H9 (cell line): ENCODE measurements around the gene B3GNT9. TPM values are rescaled to one million over a fixed set of nuclear protein-coding genes. Genes with fewer than 3 reads are reported as not detected.

ENCODE experiments used
- DNase-seq: peaks from one replicate; pipeline ENCODE4 v3.0.0-alpha.2; 2017
- H2AFZ ChIP-seq: one replicate; pipeline ENCODE4 v1.6.1; 2013; ENCODE audit warnings: mild to moderate bottlenecking, low read length, control low read depth, moderate library complexity
- H2AK5ac ChIP-seq: 2 replicates; pipeline ENCODE4 v1.6.1; 2013; ENCODE audit warnings: low read length, control low read depth, mixed read lengths; ENCODE audit not compliant: insufficient read length
- H2BK120ac ChIP-seq: one replicate; pipeline ENCODE4 v1.6.1; 2013; ENCODE audit warnings: low read depth, mild to moderate bottlenecking, low read length, control low read depth, inconsistent platforms; ENCODE audit not compliant: poor library complexity, severe bottlenecking
- H2BK12ac ChIP-seq: 2 replicates; pipeline ENCODE4 v1.6.1; 2013; ENCODE audit warnings: low read length, control low read depth, mixed read lengths, low read depth; ENCODE audit not compliant: insufficient read length
- H2BK15ac ChIP-seq: 2 replicates; pipeline ENCODE4 v1.6.1; 2013; ENCODE audit warnings: low read depth, low read length, control low read depth
- H2BK20ac ChIP-seq: one replicate; pipeline ENCODE4 v1.6.1; 2013; ENCODE audit warnings: low read depth, mild to moderate bottlenecking, low read length, control low read depth, inconsistent platforms; ENCODE audit not compliant: poor library complexity, severe bottlenecking
- H2BK5ac ChIP-seq: 2 replicates; pipeline ENCODE4 v1.6.1; 2013; ENCODE audit warnings: low read length, control low read depth, mixed read lengths; ENCODE audit not compliant: insufficient read length
- H3K14ac ChIP-seq: 2 replicates; pipeline ENCODE4 v1.6.1; 2013; ENCODE audit warnings: low read length, control low read depth; ENCODE audit not compliant: insufficient read depth
- H3K18ac ChIP-seq: 2 replicates; pipeline ENCODE4 v1.6.1; 2013; ENCODE audit warnings: low read depth, mild to moderate bottlenecking, mixed read lengths, low read length, control low read depth; ENCODE audit not compliant: insufficient read length
- H3K23ac ChIP-seq: 2 replicates; pipeline ENCODE4 v1.6.1; 2013; ENCODE audit warnings: low read length, control low read depth, mixed read lengths, low read depth; ENCODE audit not compliant: insufficient read length
- H3K23me2 ChIP-seq: 2 replicates; pipeline ENCODE4 v1.6.1; 2013; ENCODE audit warnings: low read depth, mild to moderate bottlenecking, mixed read lengths, low read length, control low read depth; ENCODE audit not compliant: insufficient read length, poor library complexity, severe bottlenecking
- H3K27ac ChIP-seq: 2 replicates; pipeline ENCODE4 v1.5.1; 2013; ENCODE audit warnings: low read length, control low read depth, mixed read lengths, low read depth; ENCODE audit not compliant: insufficient read length
- H3K27me3 ChIP-seq: 2 replicates; pipeline ENCODE4 v1.6.1; 2013; ENCODE audit warnings: low read length, control low read depth, inconsistent platforms; ENCODE audit not compliant: insufficient read depth
- H3K4ac ChIP-seq: 2 replicates; pipeline ENCODE4 v1.6.1; 2013; ENCODE audit warnings: low read depth, mild to moderate bottlenecking, control low read depth, inconsistent platforms, low read length, moderate library complexity
- H3K4me1 ChIP-seq: 2 replicates; pipeline ENCODE4 v1.6.1; 2013; ENCODE audit warnings: low read length, control low read depth, inconsistent platforms; ENCODE audit not compliant: insufficient read depth
- H3K4me2 ChIP-seq: 2 replicates; pipeline ENCODE4 v1.6.1; 2013; ENCODE audit warnings: low read length, control low read depth, mixed read lengths; ENCODE audit not compliant: insufficient read length, insufficient read depth
- H3K56ac ChIP-seq: 2 replicates; pipeline ENCODE4 v1.6.1; 2013; ENCODE audit warnings: low read depth, mild to moderate bottlenecking, mixed read lengths, low read length, control low read depth; ENCODE audit not compliant: insufficient read length
- H3K79me1 ChIP-seq: 2 replicates; pipeline ENCODE4 v1.6.1; 2013; ENCODE audit warnings: low read depth, mild to moderate bottlenecking, moderate library complexity, low read length, control low read depth, inconsistent platforms; ENCODE audit not compliant: insufficient read depth, poor library complexity, severe bottlenecking
- H3K79me2 ChIP-seq: 2 replicates; pipeline ENCODE4 v1.6.1; 2013; ENCODE audit warnings: low read length, control low read depth, inconsistent platforms; ENCODE audit not compliant: insufficient read depth
- H3K9ac ChIP-seq: 2 replicates; pipeline ENCODE4 v1.6.1; 2013; ENCODE audit warnings: low read length, control low read depth, mixed read lengths; ENCODE audit not compliant: insufficient read length; ENCODE audit errors: extremely low read depth
- H3K9me3 ChIP-seq: one replicate; pipeline ENCODE4 v1.6.1; 2013; ENCODE audit warnings: low read depth, low read length, inconsistent platforms; ENCODE audit not compliant: control insufficient read depth
- H3T11ph ChIP-seq: one replicate; pipeline ENCODE4 v1.6.1; 2013; ENCODE audit warnings: mild to moderate bottlenecking, low read length, control low read depth, inconsistent platforms
- H4K20me1 ChIP-seq: one replicate; pipeline ENCODE4 v1.6.1; 2013; ENCODE audit not compliant: control insufficient read depth, insufficient read length, insufficient read depth
- H4K5ac ChIP-seq: 2 replicates; pipeline ENCODE4 v1.6.1; 2013; ENCODE audit warnings: low read depth, mild to moderate bottlenecking, mixed read lengths, low read length, control low read depth; ENCODE audit not compliant: insufficient read length
- H4K8ac ChIP-seq: replicated peaks from 2 replicates; pipeline ENCODE4 v1.6.1; 2013; ENCODE audit warnings: low read length, control low read depth, mixed read lengths, low read depth; ENCODE audit not compliant: insufficient read length
- H4K91ac ChIP-seq: 2 replicates; pipeline ENCODE4 v1.6.1; 2013; ENCODE audit warnings: low read depth, mild to moderate bottlenecking, moderate library complexity, mixed read lengths, low read length, control low read depth; ENCODE audit not compliant: insufficient read length
- H3K27ac Mint-ChIP-seq, 3 experiments: 2 replicates in 2 of 3; 3 replicates in 1 of 3; pipeline ENCODE4 v1.8.0; 2020 to 2021; ENCODE audit warnings: mixed read lengths in 3 of 3, mild to moderate bottlenecking in 1 of 3, moderate library complexity in 1 of 3
- H3K27me3 Mint-ChIP-seq: 2 replicates; pipeline ENCODE4 v1.8.0; 2021; ENCODE audit warnings: low read depth, mild to moderate bottlenecking, moderate library complexity, mixed read lengths
- H3K36me3 Mint-ChIP-seq, 3 experiments: 2 replicates in 2 of 3; 3 replicates in 1 of 3; pipeline ENCODE4 v1.8.0; 2020 to 2021; ENCODE audit warnings: low read depth in 3 of 3, mixed read lengths in 3 of 3; ENCODE audit not compliant: insufficient read depth in 1 of 3
- H3K4me1 Mint-ChIP-seq, 2 experiments: 2 replicates each; pipeline ENCODE4 v1.8.0; 2020; ENCODE audit warnings: mixed read lengths in 2 of 2
- H3K4me3 Mint-ChIP-seq, 2 experiments: 2 replicates in 1 of 2; 3 replicates in 1 of 2; pipeline ENCODE4 v1.8.0; 2020 to 2021; ENCODE audit warnings: mild to moderate bottlenecking in 2 of 2, mixed read lengths in 2 of 2, moderate library complexity in 1 of 2
- H3K9me3 Mint-ChIP-seq, 2 experiments: 2 replicates in 1 of 2; 3 replicates in 1 of 2; pipeline ENCODE4 v1.8.0; 2020; ENCODE audit warnings: mild to moderate bottlenecking in 2 of 2, mixed read lengths in 2 of 2, moderate library complexity in 1 of 2
- WGBS: extraction: QIAGEN DNeasy Blood & Tissue Kit; methylation state at CpG from one replicate; pipeline ENCODE4 v1.1.7; 2013; ENCODE audit warnings: missing lambda C conversion rate, low lambda C conversion rate, mixed read lengths; ENCODE audit not compliant: insufficient read length; ENCODE audit errors: extremely low coverage; 5-methylcytosine and 5-hydroxymethylcytosine counted together
- total RNA-seq: library from RNA; stranded (reverse); gene quantifications from 2 replicates; pipeline ENCODE4 v1.2.1, GENCODE V29; 2021
- TF ChIP-seq, protein P1 (sequence below): fragments of 200-600 bp; sonication (generic); conservative IDR thresholded peaks from 3 replicates; pipeline ENCODE4 v1.8.0; 2021; ENCODE audit warnings: antibody characterized with exemption, mild to moderate bottlenecking

Gene B3GNT9
- total RNA-seq, 1 experiment from 2014 or later: 11.2 TPM

DNA sequence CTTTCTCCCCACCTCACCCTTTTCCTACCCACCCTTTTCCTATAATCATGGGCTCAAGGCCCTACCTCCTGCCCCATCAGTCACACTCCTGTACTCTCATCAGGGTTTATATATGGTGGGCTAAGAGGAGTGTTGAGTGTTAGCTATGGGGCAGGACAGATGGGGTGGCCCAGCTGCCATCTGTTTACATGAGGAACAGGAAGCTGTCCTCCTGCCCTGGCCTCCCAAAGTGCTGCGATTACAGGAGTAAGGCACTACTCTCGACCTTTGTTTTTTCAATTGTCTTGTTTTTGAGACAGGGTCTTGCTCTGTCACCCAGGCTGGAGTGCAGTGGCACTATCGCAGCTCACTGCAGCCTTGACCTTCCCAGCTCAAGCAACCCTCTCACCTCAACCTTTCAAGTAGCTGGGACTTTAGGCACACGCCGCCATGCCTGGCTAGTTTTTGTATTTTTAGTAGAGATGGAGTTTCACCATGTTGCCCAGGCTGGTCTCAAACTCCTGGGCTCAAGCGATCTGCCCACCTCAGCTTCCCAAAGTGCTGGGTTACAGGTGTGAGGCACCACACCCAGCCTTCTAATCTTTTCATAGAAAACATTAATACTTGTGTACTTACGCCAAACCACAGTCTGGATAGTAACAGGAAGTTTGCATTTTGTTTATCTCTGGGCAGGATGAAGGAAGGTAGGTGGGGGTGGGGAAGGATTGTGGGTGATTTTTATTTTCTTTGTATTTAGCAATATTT, 7.3 kb upstream of the B3GNT9 start:
- H3K4me2 ChIP-seq: no peak overlapping the region
- no peak overlapping the region for H3K9ac ChIP-seq
- no peak overlapping the region for H2BK5ac ChIP-seq
- WGBS: no CpG with 5 or more reads among the region's 7 CpGs
- H2BK12ac ChIP-seq: no peak overlapping the region
- H2AFZ ChIP-seq: no peak overlapping the region
- H3K23me2 ChIP-seq: peaks cover 20% of the 10 kb centered on the region
- H3K27me3 Mint-ChIP-seq: peaks cover 100% of the 10 kb centered on the region
- H3K23ac ChIP-seq: no peak overlapping the region
- H3K4ac ChIP-seq: no peak overlapping the region
- no peak overlapping the region for H3T11ph ChIP-seq
- H2AK5ac ChIP-seq: no peak overlapping the region
- peak overlapping the region in 1 of 2 experiments; percentile 79; a peak in 3 of 5 replicates for H3K4me3 Mint-ChIP-seq
- no peak overlapping the region for H3K27ac ChIP-seq
- DNase-seq: no peak
- no peak overlapping the region for H3K56ac ChIP-seq
- no peak overlapping the region for H4K8ac ChIP-seq
- H4K91ac ChIP-seq: no peak overlapping the region
- no peak overlapping the region for H2BK20ac ChIP-seq
- no peaks in the 10 kb centered on the region for H3K79me1 ChIP-seq
- peaks cover 3 to 9% of the 10 kb centered on the region in 2 experiments; a peak in 3 of 5 replicates for H3K9me3 Mint-ChIP-seq
- no peaks in the 10 kb centered on the region for H3K4me1 ChIP-seq
- H3K79me2 ChIP-seq: no peaks in the 10 kb centered on the region
- peaks cover 90% of the 10 kb centered on the region for H3K27me3 ChIP-seq
- no peaks in the 10 kb centered on the region for H4K20me1 ChIP-seq
- H2BK120ac ChIP-seq: no peak overlapping the region
- peaks cover 7 to 19% of the 10 kb centered on the region in 2 experiments for H3K4me1 Mint-ChIP-seq
- no peaks in the 10 kb centered on the region for H3K9me3 ChIP-seq
- H3K36me3 Mint-ChIP-seq: no peaks in the 10 kb centered on the region; a peak in 1 of 7 replicates
- H3K27ac Mint-ChIP-seq: no peak overlapping the region
- TF ChIP-seq, protein P1, sequence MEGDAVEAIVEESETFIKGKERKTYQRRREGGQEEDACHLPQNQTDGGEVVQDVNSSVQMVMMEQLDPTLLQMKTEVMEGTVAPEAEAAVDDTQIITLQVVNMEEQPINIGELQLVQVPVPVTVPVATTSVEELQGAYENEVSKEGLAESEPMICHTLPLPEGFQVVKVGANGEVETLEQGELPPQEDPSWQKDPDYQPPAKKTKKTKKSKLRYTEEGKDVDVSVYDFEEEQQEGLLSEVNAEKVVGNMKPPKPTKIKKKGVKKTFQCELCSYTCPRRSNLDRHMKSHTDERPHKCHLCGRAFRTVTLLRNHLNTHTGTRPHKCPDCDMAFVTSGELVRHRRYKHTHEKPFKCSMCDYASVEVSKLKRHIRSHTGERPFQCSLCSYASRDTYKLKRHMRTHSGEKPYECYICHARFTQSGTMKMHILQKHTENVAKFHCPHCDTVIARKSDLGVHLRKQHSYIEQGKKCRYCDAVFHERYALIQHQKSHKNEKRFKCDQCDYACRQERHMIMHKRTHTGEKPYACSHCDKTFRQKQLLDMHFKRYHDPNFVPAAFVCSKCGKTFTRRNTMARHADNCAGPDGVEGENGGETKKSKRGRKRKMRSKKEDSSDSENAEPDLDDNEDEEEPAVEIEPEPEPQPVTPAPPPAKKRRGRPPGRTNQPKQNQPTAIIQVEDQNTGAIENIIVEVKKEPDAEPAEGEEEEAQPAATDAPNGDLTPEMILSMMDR: no peak
- no peak overlapping the region for H2BK15ac ChIP-seq
- H4K5ac ChIP-seq: no peak overlapping the region
- H3K14ac ChIP-seq: no peak overlapping the region
- H3K18ac ChIP-seq: no peak overlapping the region
